ENCODE data around the gene CMTM3. TPM values are rescaled to one million over a fixed set of nuclear protein-coding genes. Genes with fewer than 3 reads are reported as not detected.

The CMTM3 gene
- total and polyA plus RNA-seq, 2 of the 4 experiments (the other 2 are of a cell fraction) = 4.5 to 35.5 TPM

DNA sequence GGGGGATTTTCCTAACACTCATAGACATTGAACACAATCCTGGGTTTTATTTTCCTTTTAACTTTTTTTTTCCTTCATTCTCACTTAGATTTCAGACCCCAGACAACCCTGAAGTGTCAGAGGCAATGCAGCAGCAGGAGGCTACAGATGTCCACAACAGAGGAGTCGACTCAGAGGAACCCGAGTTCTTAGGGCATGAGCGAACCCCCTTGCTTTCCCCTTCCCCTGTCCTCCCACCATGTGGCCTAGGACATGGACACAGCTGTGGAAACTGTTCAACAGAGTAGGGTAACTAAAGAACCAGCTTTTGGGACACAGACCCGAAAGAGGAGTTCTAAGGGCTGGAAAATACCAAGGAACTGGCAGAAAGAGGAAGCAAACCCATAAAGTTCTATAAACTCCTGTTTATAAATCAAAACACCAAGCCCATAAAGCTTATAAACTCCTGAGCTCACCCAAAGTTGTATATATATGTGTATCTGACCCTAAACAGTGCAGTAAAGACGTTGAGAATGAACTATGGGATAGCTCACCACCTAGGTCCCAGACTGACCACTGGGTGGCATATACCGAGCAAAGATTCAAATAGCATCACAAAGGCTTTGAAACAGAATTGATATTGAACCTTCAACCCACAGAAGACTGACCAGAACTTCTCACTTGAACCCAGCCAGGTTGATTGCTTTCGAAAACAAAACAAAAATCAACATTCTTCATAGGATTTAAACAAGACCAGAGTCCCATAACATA is 58.1 kb downstream of the CMTM3 start:
- no peaks in the 10 kb centered on the region for H3K9me3 ChIP-seq (ENCODE audit: control insufficient read depth, insufficient read depth, low read length)
- no peak overlapping the region for H2BK15ac ChIP-seq (ENCODE audit: low read depth, low read length)
- 0 out of 2 replicates have a peak overlapping the region, but pooled peaks have one; percentile 10 for H3K9ac ChIP-seq (ENCODE audit: low read depth, low read length)
- no TSS peak for BruUV-seq (replicated peaks)
- H3K4me3 ChIP-seq (ENCODE audit: insufficient read depth, low read depth, low read length) = no peak overlapping the region
- 0 out of 2 replicates have a peak, but pooled peaks cover 4% of the 10 kb centered on the region for H4K20me1 ChIP-seq (ENCODE audit: insufficient read depth, low read length)
- peaks cover 7 to 17% of the 10 kb centered on the region in 2 experiments for H3K79me1 ChIP-seq (ENCODE audit: low read depth in 1 of 2, low read length in 2 of 2)
- no peak overlapping the region for H2BK20ac ChIP-seq (ENCODE audit: low read depth, low read length)
- H4K5ac ChIP-seq (ENCODE audit: low read depth, low read length) = no peak overlapping the region; the same call in 1 of the 2 replicates
- peak overlapping the region; percentile 11 for H2AK9ac ChIP-seq (replicated peaks; ENCODE audit: low read depth, low read length, poor library complexity)
- ChIA-PET CTCF (interaction anchor here (0.7 to 2.7 kb wide), 10 partner anchors 8 to 92 kb away, joined by 3 to 17 read pairs (median 4); no protein-coding TSS in a partner anchor), POLR2A (ENCODE audit: unreplicated experiment) (no interaction called here)
- in situ Hi-C loops (cut with MboI; ENCODE audit: low sequenced_read_pairs) = no loop called here
- no peak overlapping the region for H3K4me2 ChIP-seq (ENCODE audit: low read depth, low read length)
- H2AFZ ChIP-seq (replicated peaks; ENCODE audit: low read length, poor library complexity) = no peak overlapping the region
- H3K14ac ChIP-seq (replicated peaks; ENCODE audit: low read depth, low read length) = peak overlapping the region; percentile 26; the same call in 1 of the 2 replicates
- no peaks in the 10 kb centered on the region for H3K27me3 ChIP-seq (ENCODE audit: control insufficient read depth, insufficient read depth, low read length)
- 100% methylated on average over 1 of the region's 7 CpGs; no CpG with 5 or more reads in 1 of the 2 experiments for WGBS, 2 experiments (ENCODE audit: extremely low coverage in 2 of 2, insufficient read length in 1 of 2)
- peaks cover 8% of the 10 kb centered on the region for H3K4me1 ChIP-seq (ENCODE audit: control insufficient read depth, insufficient read depth, low read length)
- no peak overlapping the region for H3K56ac ChIP-seq (ENCODE audit: extremely low read depth, insufficient read depth, low read length)
- intact Hi-C loops (cut with micrococcal nuclease) = loop anchor here (1.0 to 5.0 kb wide), 3 partner anchors 54 to 210 kb away; no protein-coding TSS in a partner anchor
- H4K8ac ChIP-seq (ENCODE audit: low read depth in 2 of 2, low read length in 2 of 2) = peak overlapping the region in 1 of 2 experiments; percentile 33; a peak in 1 of 4 replicates
- peak; percentile 76 for ATAC-seq (ENCODE audit: low read depth)
- H3K36me3 ChIP-seq (ENCODE audit: control insufficient read depth, insufficient read depth, low read length) = no peaks in the 10 kb centered on the region
- 0 out of 2 replicates have a peak overlapping the region, but pooled peaks have one; percentile 50 for H4K91ac ChIP-seq (ENCODE audit: insufficient read depth, low read depth, low read length)
- no peak overlapping the region for H2AK5ac ChIP-seq (ENCODE audit: low read depth, low read length)
- H3K4ac ChIP-seq (ENCODE audit: low read depth, low read length) = no peak overlapping the region
- H2BK5ac ChIP-seq (ENCODE audit: low read depth, low read length, poor library complexity, severe bottlenecking) = peak overlapping the region; percentile 17
- peak; percentile 44 for DNase-seq
- H3K23ac ChIP-seq (ENCODE audit: low read depth, low read length) = no peak overlapping the region
- no peak overlapping the region for H2BK120ac ChIP-seq (ENCODE audit: low read depth, low read length)
- peak; percentile 40 for TF ChIP-seq SMC3 (IDR thresholded peaks at IDR 0.05; ENCODE audit: low read depth, low read length)
- peak; percentile 54 for TF ChIP-seq RAD21 (IDR thresholded peaks at IDR 0.05; ENCODE audit: low read length)
- TF ChIP-seq, protein P1, sequence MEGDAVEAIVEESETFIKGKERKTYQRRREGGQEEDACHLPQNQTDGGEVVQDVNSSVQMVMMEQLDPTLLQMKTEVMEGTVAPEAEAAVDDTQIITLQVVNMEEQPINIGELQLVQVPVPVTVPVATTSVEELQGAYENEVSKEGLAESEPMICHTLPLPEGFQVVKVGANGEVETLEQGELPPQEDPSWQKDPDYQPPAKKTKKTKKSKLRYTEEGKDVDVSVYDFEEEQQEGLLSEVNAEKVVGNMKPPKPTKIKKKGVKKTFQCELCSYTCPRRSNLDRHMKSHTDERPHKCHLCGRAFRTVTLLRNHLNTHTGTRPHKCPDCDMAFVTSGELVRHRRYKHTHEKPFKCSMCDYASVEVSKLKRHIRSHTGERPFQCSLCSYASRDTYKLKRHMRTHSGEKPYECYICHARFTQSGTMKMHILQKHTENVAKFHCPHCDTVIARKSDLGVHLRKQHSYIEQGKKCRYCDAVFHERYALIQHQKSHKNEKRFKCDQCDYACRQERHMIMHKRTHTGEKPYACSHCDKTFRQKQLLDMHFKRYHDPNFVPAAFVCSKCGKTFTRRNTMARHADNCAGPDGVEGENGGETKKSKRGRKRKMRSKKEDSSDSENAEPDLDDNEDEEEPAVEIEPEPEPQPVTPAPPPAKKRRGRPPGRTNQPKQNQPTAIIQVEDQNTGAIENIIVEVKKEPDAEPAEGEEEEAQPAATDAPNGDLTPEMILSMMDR (conservative IDR thresholded peaks at IDR 0.05; ENCODE audit: low read depth, low read length) = peak; percentile 51
- no peak for TF ChIP-seq RFX5 (IDR thresholded peaks at IDR 0.05; ENCODE audit: low read depth, low read length)
- no peaks in the 10 kb centered on the region for H3K9me1 ChIP-seq (ENCODE audit: insufficient read depth, low read length)
- dilution Hi-C loops (cut with HindIII; ENCODE audit: low sequenced_read_pairs, unreplicated experiment) = no loop called here
- 0 out of 2 replicates have a peak overlapping the region, but pooled peaks have one; percentile 1 for H3K27ac ChIP-seq (ENCODE audit: insufficient read depth, low read length)
- no peak overlapping the region for H3K18ac ChIP-seq (ENCODE audit: low read depth, low read length)

Small RNA genes within 50 kb of the gene (microRNA-seq; reads per million reads assigned to microRNA genes)
- not detected for gene CKLF-CMTM1 (ENCODE audit: insufficient read depth, insufficient read length)

Small RNA genes within 50 kb of the gene (small RNA-seq; reads per million reads assigned to genes)
- gene CKLF-CMTM1 = 0 reads per million in 5 experiments

Other genes with a start within 250 kb of the CMTM3 start
- not detected in 2 replicates for gene CDH5, start 238.0 kb upstream of the CMTM3 start, total RNA-seq (2012; rRNA removed)
- not detected in 2 replicates for gene CDH5, start 238.0 kb upstream of the CMTM3 start, polyA plus RNA-seq (2012; rRNA removed)
- gene BEAN1, start 177.4 kb upstream of the CMTM3 start, total RNA-seq (2012; rRNA removed) = not detected in 2 replicates
- gene BEAN1, start 177.4 kb upstream of the CMTM3 start, polyA plus RNA-seq (2012; rRNA removed) = not detected in 2 replicates
- gene TK2, start 54.6 kb upstream of the CMTM3 start, total RNA-seq (2012; rRNA removed) = 16.5 and 20.0 TPM in 2 replicates
- 12.6 and 14.7 TPM in 2 replicates for gene TK2, start 54.6 kb upstream of the CMTM3 start, polyA plus RNA-seq (2012; rRNA removed)
- 60.8 and 66.7 TPM in 2 replicates for gene CKLF, start 52.1 kb upstream of the CMTM3 start, total RNA-seq (2012; rRNA removed)
- gene CKLF, start 52.1 kb upstream of the CMTM3 start, polyA plus RNA-seq (2012; rRNA removed) = 92.2 and 102 TPM in 2 replicates
- gene CMTM1, start 38.3 kb upstream of the CMTM3 start, total RNA-seq (2012; rRNA removed) = 0.54 and 1.7 TPM in 2 replicates
- gene CMTM1, start 38.3 kb upstream of the CMTM3 start, polyA plus RNA-seq (2012; rRNA removed) = 1.8 and 2.1 TPM in 2 replicates
- not detected in 2 replicates for gene CMTM2, start 25.2 kb upstream of the CMTM3 start, total RNA-seq (2012; rRNA removed)
- gene CMTM2, start 25.2 kb upstream of the CMTM3 start, polyA plus RNA-seq (2012; rRNA removed) = not detected in 2 replicates
- 14.5 and 15.8 TPM in 2 replicates for gene CMTM4, start 92.0 kb downstream of the CMTM3 start, total RNA-seq (2012; rRNA removed)
- 8.3 and 9.0 TPM in 2 replicates for gene CMTM4, start 92.0 kb downstream of the CMTM3 start, polyA plus RNA-seq (2012; rRNA removed)
- gene DYNC1LI2, start 146.9 kb downstream of the CMTM3 start, total RNA-seq (2012; rRNA removed) = 88.4 and 98.9 TPM in 2 replicates
- gene DYNC1LI2, start 146.9 kb downstream of the CMTM3 start, polyA plus RNA-seq (2012; rRNA removed) = 54.2 and 65.3 TPM in 2 replicates
- gene TERB1, start 196.9 kb downstream of the CMTM3 start, total RNA-seq (2012; rRNA removed) = under 0.01 TPM in 1 of 2 replicates, not detected in the other
- gene TERB1, start 196.9 kb downstream of the CMTM3 start, polyA plus RNA-seq (2012; rRNA removed) = not detected in 2 replicates
- gene NAE1, start 226.3 kb downstream of the CMTM3 start, total RNA-seq (2012; rRNA removed) = 36.7 and 49.4 TPM in 2 replicates
- gene NAE1, start 226.3 kb downstream of the CMTM3 start, polyA plus RNA-seq (2012; rRNA removed) = 25.7 and 33.0 TPM in 2 replicates
- gene CA7, start 239.7 kb downstream of the CMTM3 start, total RNA-seq (2012; rRNA removed) = not detected in 2 replicates
- gene CA7, start 239.7 kb downstream of the CMTM3 start, polyA plus RNA-seq (2012; rRNA removed) = not detected in 2 replicates